H1 (cell line): ENCODE results near the gene POPDC2.

Experiments used
- CREB1 ChIP-seq: IDR thresholded peaks from 2 replicates; pipeline ENCODE4 v1.6.1; 2012; ENCODE audit warnings: inconsistent platforms
- EP300 ChIP-seq, 2 experiments: IDR thresholded peaks; 1 replicate in 1 of 2; 2 replicates in 1 of 2; pipeline ENCODE4 v1.6.1; 2011 to 2012; ENCODE audit warnings: low read depth in 2 of 2, low read length in 2 of 2, mild to moderate bottlenecking in 2 of 2, borderline replicate concordance in 1 of 2, inconsistent platforms in 1 of 2, moderate library complexity in 1 of 2
- EZH2 ChIP-seq: fragments of 200-600 bp; sonication (generic); IDR thresholded peaks from 2 replicates; pipeline ENCODE4 v1.7.1; 2012; ENCODE audit warnings: low read depth, mild to moderate bottlenecking, moderate library complexity, low read length, inconsistent platforms; ENCODE audit not compliant: severe bottlenecking
- GABPA ChIP-seq: IDR thresholded peaks from 2 replicates; pipeline ENCODE4 v1.6.1; 2011; ENCODE audit warnings: mild to moderate bottlenecking, low read length, moderate library complexity, borderline replicate concordance; ENCODE audit not compliant: insufficient read depth
- PHF8 ChIP-seq: fragments of 200-600 bp; sonication (generic); conservative IDR thresholded peaks from 2 replicates; pipeline ENCODE4 v1.7.1; 2012; ENCODE audit warnings: low read depth, mild to moderate bottlenecking, inconsistent platforms, low read length, moderate library complexity
- POLR2A ChIP-seq, 2 experiments: IDR thresholded peaks; 1 replicate in 1 of 2; 2 replicates in 1 of 2; pipeline ENCODE4 v1.6.1; 2011; ENCODE audit warnings: low read depth in 2 of 2, low read length in 2 of 2, mild to moderate bottlenecking in 2 of 2; ENCODE audit errors: control extremely low read depth in 1 of 2
- RBBP5 ChIP-seq: IDR thresholded peaks from 2 replicates; pipeline ENCODE4 v1.7.1; 2012; ENCODE audit warnings: low read depth, mild to moderate bottlenecking, inconsistent platforms, low read length, moderate library complexity, borderline replicate concordance
- RXRA ChIP-seq: IDR thresholded peaks from 2 replicates; pipeline ENCODE4 v1.6.1; 2011; ENCODE audit warnings: low read depth, mild to moderate bottlenecking, low read length, moderate library complexity; ENCODE audit not compliant: insufficient read depth
- SP1 ChIP-seq: IDR thresholded peaks from 2 replicates; pipeline ENCODE4 v1.6.1; 2011; ENCODE audit warnings: low read depth, low read length
- TF ChIP-seq, protein P1 (sequence below), 3 experiments: IDR thresholded peaks; 1 replicate in 2 of 3; 2 replicates in 1 of 3; pipeline versions ENCODE4 v1.5.1 to v1.6.1; 2011; ENCODE audit warnings: low read length in 3 of 3, mild to moderate bottlenecking in 3 of 3, inconsistent platforms in 2 of 3, low read depth in 1 of 3, moderate library complexity in 1 of 3; ENCODE audit not compliant: insufficient read depth in 1 of 3; ENCODE audit errors: control extremely low read depth in 1 of 3
- TF ChIP-seq, protein P2 (sequence below): IDR thresholded peaks from 2 replicates; pipeline ENCODE4 v1.6.1; 2011; ENCODE audit warnings: low read depth, mild to moderate bottlenecking, low read length; ENCODE audit not compliant: insufficient read depth
- TF ChIP-seq, protein P3 (sequence below): fragments of 300-600 bp; sonication (generic); IDR thresholded peaks from 2 replicates; pipeline ENCODE4 v1.7.1; 2012; ENCODE audit warnings: low read length, moderate library complexity, mild to moderate bottlenecking, inconsistent platforms; ENCODE audit not compliant: insufficient replicate concordance
- TF ChIP-seq, protein P4 (sequence below): IDR thresholded peaks from 2 replicates; pipeline ENCODE4 v1.6.1; 2012; ENCODE audit warnings: inconsistent platforms

DNA sequence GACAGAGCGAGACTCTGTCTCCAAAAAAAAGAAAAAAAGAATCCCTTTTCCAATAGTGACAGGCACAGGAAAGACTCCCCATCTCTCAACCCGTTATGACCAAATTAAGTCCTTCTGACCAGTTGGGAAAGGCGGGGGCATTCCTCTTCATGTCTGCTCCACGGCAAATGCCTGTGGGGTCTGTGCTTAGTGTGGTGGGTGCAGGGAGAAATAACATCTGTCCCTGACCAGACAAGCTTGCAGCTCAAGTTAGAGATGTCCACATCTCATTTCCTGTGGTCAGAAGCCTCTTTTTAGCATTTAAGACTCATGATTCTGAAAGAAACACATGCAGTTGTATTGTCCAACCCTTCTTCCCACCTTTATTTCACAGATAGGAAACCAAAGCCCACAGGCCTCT, 46.5 kb downstream of the POPDC2 start:
- TF ChIP-seq SP1: no peak
- no peak for TF ChIP-seq POLR2A (IDR thresholded peaks at IDR 0.05; ENCODE audit: control extremely low read depth in 1 of 2, low read depth in 2 of 2, low read length in 2 of 2)
- no peak for TF ChIP-seq RXRA
- TF ChIP-seq, protein P1, sequence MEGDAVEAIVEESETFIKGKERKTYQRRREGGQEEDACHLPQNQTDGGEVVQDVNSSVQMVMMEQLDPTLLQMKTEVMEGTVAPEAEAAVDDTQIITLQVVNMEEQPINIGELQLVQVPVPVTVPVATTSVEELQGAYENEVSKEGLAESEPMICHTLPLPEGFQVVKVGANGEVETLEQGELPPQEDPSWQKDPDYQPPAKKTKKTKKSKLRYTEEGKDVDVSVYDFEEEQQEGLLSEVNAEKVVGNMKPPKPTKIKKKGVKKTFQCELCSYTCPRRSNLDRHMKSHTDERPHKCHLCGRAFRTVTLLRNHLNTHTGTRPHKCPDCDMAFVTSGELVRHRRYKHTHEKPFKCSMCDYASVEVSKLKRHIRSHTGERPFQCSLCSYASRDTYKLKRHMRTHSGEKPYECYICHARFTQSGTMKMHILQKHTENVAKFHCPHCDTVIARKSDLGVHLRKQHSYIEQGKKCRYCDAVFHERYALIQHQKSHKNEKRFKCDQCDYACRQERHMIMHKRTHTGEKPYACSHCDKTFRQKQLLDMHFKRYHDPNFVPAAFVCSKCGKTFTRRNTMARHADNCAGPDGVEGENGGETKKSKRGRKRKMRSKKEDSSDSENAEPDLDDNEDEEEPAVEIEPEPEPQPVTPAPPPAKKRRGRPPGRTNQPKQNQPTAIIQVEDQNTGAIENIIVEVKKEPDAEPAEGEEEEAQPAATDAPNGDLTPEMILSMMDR (IDR thresholded peaks at IDR 0.05; ENCODE audit: control extremely low read depth in 1 of 3, insufficient read depth in 1 of 3, low read depth in 1 of 3, low read length in 3 of 3): no peak
- TF ChIP-seq EZH2: no peak
- TF ChIP-seq EP300 (IDR thresholded peaks at IDR 0.05; ENCODE audit: borderline replicate concordance in 1 of 2, low read depth in 2 of 2, low read length in 2 of 2): no peak
- no peak for TF ChIP-seq CREB1
- TF ChIP-seq GABPA: no peak
- TF ChIP-seq, protein P2, sequence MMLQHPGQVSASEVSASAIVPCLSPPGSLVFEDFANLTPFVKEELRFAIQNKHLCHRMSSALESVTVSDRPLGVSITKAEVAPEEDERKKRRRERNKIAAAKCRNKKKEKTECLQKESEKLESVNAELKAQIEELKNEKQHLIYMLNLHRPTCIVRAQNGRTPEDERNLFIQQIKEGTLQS: no peak
- TF ChIP-seq, protein P3, sequence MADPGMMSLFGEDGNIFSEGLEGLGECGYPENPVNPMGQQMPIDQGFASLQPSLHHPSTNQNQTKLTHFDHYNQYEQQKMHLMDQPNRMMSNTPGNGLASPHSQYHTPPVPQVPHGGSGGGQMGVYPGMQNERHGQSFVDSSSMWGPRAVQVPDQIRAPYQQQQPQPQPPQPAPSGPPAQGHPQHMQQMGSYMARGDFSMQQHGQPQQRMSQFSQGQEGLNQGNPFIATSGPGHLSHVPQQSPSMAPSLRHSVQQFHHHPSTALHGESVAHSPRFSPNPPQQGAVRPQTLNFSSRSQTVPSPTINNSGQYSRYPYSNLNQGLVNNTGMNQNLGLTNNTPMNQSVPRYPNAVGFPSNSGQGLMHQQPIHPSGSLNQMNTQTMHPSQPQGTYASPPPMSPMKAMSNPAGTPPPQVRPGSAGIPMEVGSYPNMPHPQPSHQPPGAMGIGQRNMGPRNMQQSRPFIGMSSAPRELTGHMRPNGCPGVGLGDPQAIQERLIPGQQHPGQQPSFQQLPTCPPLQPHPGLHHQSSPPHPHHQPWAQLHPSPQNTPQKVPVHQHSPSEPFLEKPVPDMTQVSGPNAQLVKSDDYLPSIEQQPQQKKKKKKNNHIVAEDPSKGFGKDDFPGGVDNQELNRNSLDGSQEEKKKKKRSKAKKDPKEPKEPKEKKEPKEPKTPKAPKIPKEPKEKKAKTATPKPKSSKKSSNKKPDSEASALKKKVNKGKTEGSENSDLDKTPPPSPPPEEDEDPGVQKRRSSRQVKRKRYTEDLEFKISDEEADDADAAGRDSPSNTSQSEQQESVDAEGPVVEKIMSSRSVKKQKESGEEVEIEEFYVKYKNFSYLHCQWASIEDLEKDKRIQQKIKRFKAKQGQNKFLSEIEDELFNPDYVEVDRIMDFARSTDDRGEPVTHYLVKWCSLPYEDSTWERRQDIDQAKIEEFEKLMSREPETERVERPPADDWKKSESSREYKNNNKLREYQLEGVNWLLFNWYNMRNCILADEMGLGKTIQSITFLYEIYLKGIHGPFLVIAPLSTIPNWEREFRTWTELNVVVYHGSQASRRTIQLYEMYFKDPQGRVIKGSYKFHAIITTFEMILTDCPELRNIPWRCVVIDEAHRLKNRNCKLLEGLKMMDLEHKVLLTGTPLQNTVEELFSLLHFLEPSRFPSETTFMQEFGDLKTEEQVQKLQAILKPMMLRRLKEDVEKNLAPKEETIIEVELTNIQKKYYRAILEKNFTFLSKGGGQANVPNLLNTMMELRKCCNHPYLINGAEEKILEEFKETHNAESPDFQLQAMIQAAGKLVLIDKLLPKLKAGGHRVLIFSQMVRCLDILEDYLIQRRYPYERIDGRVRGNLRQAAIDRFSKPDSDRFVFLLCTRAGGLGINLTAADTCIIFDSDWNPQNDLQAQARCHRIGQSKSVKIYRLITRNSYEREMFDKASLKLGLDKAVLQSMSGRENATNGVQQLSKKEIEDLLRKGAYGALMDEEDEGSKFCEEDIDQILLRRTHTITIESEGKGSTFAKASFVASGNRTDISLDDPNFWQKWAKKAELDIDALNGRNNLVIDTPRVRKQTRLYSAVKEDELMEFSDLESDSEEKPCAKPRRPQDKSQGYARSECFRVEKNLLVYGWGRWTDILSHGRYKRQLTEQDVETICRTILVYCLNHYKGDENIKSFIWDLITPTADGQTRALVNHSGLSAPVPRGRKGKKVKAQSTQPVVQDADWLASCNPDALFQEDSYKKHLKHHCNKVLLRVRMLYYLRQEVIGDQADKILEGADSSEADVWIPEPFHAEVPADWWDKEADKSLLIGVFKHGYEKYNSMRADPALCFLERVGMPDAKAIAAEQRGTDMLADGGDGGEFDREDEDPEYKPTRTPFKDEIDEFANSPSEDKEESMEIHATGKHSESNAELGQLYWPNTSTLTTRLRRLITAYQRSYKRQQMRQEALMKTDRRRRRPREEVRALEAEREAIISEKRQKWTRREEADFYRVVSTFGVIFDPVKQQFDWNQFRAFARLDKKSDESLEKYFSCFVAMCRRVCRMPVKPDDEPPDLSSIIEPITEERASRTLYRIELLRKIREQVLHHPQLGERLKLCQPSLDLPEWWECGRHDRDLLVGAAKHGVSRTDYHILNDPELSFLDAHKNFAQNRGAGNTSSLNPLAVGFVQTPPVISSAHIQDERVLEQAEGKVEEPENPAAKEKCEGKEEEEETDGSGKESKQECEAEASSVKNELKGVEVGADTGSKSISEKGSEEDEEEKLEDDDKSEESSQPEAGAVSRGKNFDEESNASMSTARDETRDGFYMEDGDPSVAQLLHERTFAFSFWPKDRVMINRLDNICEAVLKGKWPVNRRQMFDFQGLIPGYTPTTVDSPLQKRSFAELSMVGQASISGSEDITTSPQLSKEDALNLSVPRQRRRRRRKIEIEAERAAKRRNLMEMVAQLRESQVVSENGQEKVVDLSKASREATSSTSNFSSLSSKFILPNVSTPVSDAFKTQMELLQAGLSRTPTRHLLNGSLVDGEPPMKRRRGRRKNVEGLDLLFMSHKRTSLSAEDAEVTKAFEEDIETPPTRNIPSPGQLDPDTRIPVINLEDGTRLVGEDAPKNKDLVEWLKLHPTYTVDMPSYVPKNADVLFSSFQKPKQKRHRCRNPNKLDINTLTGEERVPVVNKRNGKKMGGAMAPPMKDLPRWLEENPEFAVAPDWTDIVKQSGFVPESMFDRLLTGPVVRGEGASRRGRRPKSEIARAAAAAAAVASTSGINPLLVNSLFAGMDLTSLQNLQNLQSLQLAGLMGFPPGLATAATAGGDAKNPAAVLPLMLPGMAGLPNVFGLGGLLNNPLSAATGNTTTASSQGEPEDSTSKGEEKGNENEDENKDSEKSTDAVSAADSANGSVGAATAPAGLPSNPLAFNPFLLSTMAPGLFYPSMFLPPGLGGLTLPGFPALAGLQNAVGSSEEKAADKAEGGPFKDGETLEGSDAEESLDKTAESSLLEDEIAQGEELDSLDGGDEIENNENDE: no peak
- no peak for TF ChIP-seq RBBP5
- no peak for TF ChIP-seq PHF8
- TF ChIP-seq, protein P4, sequence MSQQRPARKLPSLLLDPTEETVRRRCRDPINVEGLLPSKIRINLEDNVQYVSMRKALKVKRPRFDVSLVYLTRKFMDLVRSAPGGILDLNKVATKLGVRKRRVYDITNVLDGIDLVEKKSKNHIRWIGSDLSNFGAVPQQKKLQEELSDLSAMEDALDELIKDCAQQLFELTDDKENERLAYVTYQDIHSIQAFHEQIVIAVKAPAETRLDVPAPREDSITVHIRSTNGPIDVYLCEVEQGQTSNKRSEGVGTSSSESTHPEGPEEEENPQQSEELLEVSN: no peak
